Measurements from ENCODE around the gene RASGRP2.

RASGRP2 gene

DNA sequence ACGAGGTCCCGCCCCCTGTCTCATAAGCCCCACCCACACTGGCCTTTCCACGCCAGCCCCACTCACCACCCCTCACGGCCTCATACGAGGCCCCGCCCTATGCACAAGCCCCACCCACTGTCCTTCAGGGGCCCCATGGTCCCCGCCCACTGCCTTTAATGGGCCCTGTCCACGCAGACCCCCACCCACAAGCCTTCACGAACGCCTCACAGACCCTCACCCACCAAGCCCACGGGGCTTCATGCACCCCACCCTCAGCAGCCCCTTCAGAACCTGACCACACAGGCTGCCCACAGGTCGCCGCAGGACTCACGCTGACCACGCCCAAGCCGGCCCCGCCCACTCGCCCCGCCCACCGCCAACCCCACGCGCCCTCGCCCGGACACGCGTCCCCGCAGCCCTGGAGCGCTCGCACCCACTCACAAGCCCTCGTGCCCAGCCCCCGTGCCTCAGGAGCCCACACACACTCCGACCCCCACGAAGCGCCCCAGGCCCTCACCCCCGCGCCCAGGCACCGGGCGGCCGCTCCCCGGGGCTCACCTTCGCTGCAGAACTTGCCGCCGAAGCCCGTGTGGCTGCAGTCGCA lies 31.4 kb downstream of the RASGRP2 start:
- Histone ChIP-seq H3K27ac (replicated peaks; ENCODE audit: low read length) (no peak overlapping the region), H2BK120ac (ENCODE audit: low read depth, low read length) (no peak overlapping the region), H2AK5ac (ENCODE audit: low read depth, low read length) (peak overlapping the region; percentile 66), H4K91ac (ENCODE audit: low read depth, low read length, poor library complexity) (no peak overlapping the region), H3K18ac (ENCODE audit: low read length) (peak overlapping the region; percentile 81), H3K9ac (ENCODE audit: low read depth, low read length, poor library complexity) (peak overlapping the region; percentile 14), H3K27me3 (ENCODE audit: control insufficient read depth in 3 of 3, insufficient read depth in 3 of 3, low read depth in 1 of 3, low read length in 3 of 3) (peaks cover 19 to 58% (median 19%) of the 10 kb centered on the region in 3 experiments), H3K4ac (ENCODE audit: low read length) (no peak overlapping the region), H2BK12ac (ENCODE audit: low read length) (no peak overlapping the region), H2BK5ac (ENCODE audit: low read length) (no peak overlapping the region), H3K4me2 (ENCODE audit: insufficient read depth, low read length, poor library complexity, severe bottlenecking) (peak overlapping the region; percentile 59), H3K23ac (ENCODE audit: low read depth, low read length, poor library complexity) (peak overlapping the region; percentile 75), H3K14ac (ENCODE audit: low read length) (no peak overlapping the region), H3K36me3 (replicated peaks in 1 of 2; ENCODE audit: control insufficient read depth in 2 of 2, insufficient read depth in 2 of 2, low read length in 2 of 2) (no peaks in the 10 kb centered on the region), H2BK15ac (ENCODE audit: low read length) (no peak overlapping the region), H4K8ac (ENCODE audit: low read depth, low read length) (no peak overlapping the region), H3K4me3 (ENCODE audit: low read length in 2 of 2) (peak overlapping the region in 1 of 2 donors; percentile 72), H3K79me1 (ENCODE audit: low read depth, low read length) (no peaks in the 10 kb centered on the region), H3K9me3 (replicated peaks in 1 of 2; ENCODE audit: control insufficient read depth in 2 of 2, insufficient read depth in 1 of 2, low read depth in 1 of 2, low read length in 2 of 2) (peaks cover 0 to 2% of the 10 kb centered on the region in 2 donors), H2AFZ (ENCODE audit: low read length) (no peak overlapping the region), H3K4me1 (ENCODE audit: control insufficient read depth in 2 of 2, insufficient read depth in 1 of 2, low read depth in 1 of 2, low read length in 2 of 2) (peaks cover 24 to 33% of the 10 kb centered on the region in 2 donors)
- WGBS, 2 donors (ENCODE audit: extremely low coverage in 2 of 2, insufficient read length in 2 of 2, insufficient replicate concordance in 1 of 2) = no CpG with 5 or more reads among the region's 45 CpGs
- no peak for DNase-seq (ENCODE audit: low spot score)

DNA sequence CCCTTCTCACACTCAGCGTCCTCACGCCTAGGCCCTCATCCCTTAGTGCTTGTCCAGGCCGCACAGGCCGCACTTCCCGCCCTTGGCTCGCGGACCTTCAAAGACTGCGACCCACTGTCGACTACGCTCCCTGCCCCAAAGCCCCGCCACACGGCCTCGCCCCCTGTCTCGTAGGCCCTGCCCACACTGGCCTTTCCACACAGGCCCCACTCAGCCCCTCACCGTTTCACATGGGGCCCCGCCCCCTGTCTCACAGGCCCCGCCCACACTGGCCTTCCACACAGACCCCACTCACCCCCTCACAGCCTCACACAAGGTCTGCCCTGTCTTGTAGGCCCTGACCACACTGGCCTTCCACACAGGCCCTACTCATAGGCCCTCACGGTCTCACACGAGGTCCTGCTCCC lies 32.0 kb downstream of the RASGRP2 start:
- H2BK12ac ChIP-seq (ENCODE audit: low read length) = peak overlapping the region; percentile 97
- no peak overlapping the region for H2AFZ ChIP-seq (ENCODE audit: low read length)
- no peak overlapping the region for H3K9ac ChIP-seq (ENCODE audit: low read depth, low read length, poor library complexity)
- H2BK5ac ChIP-seq (ENCODE audit: low read length) = no peak overlapping the region
- H3K4me2 ChIP-seq (ENCODE audit: insufficient read depth, low read length, poor library complexity, severe bottlenecking) = no peak overlapping the region
- H4K91ac ChIP-seq (ENCODE audit: low read depth, low read length, poor library complexity) = no peak overlapping the region
- no CpG with 5 or more reads among the region's 19 CpGs for WGBS, 2 donors (ENCODE audit: extremely low coverage in 2 of 2, insufficient read length in 2 of 2, insufficient replicate concordance in 1 of 2)
- H3K4me1 ChIP-seq (ENCODE audit: control insufficient read depth in 2 of 2, insufficient read depth in 1 of 2, low read depth in 1 of 2, low read length in 2 of 2) = peaks cover 24 to 31% of the 10 kb centered on the region in 2 donors
- H3K79me1 ChIP-seq (ENCODE audit: low read depth, low read length) = no peaks in the 10 kb centered on the region
- H3K18ac ChIP-seq (ENCODE audit: low read length) = peak overlapping the region; percentile 72
- peaks cover 19 to 56% (median 19%) of the 10 kb centered on the region in 3 experiments for H3K27me3 ChIP-seq (ENCODE audit: control insufficient read depth in 3 of 3, insufficient read depth in 3 of 3, low read depth in 1 of 3, low read length in 3 of 3)
- no peaks in the 10 kb centered on the region for H3K36me3 ChIP-seq (replicated peaks in 1 of 2; ENCODE audit: control insufficient read depth in 2 of 2, insufficient read depth in 2 of 2, low read length in 2 of 2)
- H3K4me3 ChIP-seq (ENCODE audit: low read length in 2 of 2) = no peak overlapping the region
- H2BK120ac ChIP-seq (ENCODE audit: low read depth, low read length) = no peak overlapping the region
- no peak overlapping the region for H2BK15ac ChIP-seq (ENCODE audit: low read length)
- peak overlapping the region; percentile 93 for H2AK5ac ChIP-seq (ENCODE audit: low read depth, low read length)
- no peak overlapping the region for H4K8ac ChIP-seq (ENCODE audit: low read depth, low read length)
- no peak for DNase-seq (ENCODE audit: low spot score)
- H3K23ac ChIP-seq (ENCODE audit: low read depth, low read length, poor library complexity) = peak overlapping the region; percentile 75
- no peak overlapping the region for H3K27ac ChIP-seq (replicated peaks; ENCODE audit: low read length)
- H3K14ac ChIP-seq (ENCODE audit: low read length) = no peak overlapping the region
- H3K4ac ChIP-seq (ENCODE audit: low read length) = no peak overlapping the region
- peaks cover 0 to 2% of the 10 kb centered on the region in 2 donors for H3K9me3 ChIP-seq (replicated peaks in 1 of 2; ENCODE audit: control insufficient read depth in 2 of 2, insufficient read depth in 1 of 2, low read depth in 1 of 2, low read length in 2 of 2)

DNA sequence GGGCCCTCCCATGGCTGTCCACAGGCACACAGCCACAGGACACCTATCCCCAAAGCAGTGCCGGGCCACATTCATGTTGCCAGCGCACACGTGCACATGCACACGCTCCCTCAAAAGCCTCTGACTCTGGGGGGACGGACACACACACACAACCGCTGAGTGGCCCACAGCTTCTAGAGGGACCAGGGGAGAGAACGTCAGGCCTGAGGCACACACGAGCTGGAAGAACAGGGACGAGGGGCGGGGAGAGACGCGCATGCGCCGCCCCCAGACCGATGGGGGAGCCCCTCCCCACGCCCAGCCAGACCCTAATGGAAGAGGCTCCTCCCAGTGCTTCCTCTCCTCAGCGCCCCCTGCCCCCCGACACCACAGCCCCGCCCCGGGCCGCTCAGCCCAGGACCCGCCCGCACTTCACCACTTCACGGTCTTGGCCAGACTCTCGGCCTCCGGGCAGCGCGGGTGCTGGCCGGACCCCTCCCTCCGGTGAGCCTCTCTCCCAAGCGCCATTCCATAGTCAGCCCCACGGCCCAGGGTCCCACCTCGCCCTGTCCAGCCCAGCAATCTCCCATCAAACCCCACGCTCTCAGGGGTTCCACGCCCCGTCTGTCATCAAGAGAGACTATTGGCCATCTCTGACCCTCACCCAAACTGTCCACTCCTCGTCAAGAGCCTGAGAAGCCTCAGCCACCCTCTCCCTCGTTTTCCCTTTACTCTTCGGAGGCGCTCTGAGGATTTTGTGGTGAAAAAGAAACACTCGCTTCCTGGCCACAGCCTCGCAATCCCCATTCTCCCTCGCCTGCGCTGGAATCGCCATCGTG lies 32.6 kb downstream of the RASGRP2 start:
- H3K18ac ChIP-seq (ENCODE audit: low read length) = peak overlapping the region; percentile 89
- DNase-seq (ENCODE audit: low spot score) = peak; percentile 62

More for the DNA sequence above, 32.6 kb downstream of the RASGRP2 start:
- no CpG with 5 or more reads among the region's 46 CpGs for WGBS, 2 donors (ENCODE audit: extremely low coverage in 2 of 2, insufficient read length in 2 of 2, insufficient replicate concordance in 1 of 2)
- Histone ChIP-seq H3K4me2 (ENCODE audit: insufficient read depth, low read length, poor library complexity, severe bottlenecking) (peak overlapping the region; percentile 85), H4K91ac (ENCODE audit: low read depth, low read length, poor library complexity) (no peak overlapping the region), H3K14ac (ENCODE audit: low read length) (peak overlapping the region; percentile 60), H3K27ac (replicated peaks; ENCODE audit: low read length) (no peak overlapping the region), H2BK5ac (ENCODE audit: low read length) (no peak overlapping the region), H2BK15ac (ENCODE audit: low read length) (no peak overlapping the region), H3K4me3 (ENCODE audit: low read length in 2 of 2) (peak overlapping the region in 1 of 2 donors; percentile 47), H2BK120ac (ENCODE audit: low read depth, low read length) (no peak overlapping the region), H2AK5ac (ENCODE audit: low read depth, low read length) (peak overlapping the region; percentile 93), H3K4me1 (ENCODE audit: control insufficient read depth in 2 of 2, insufficient read depth in 1 of 2, low read depth in 1 of 2, low read length in 2 of 2) (peaks cover 24 to 25% of the 10 kb centered on the region in 2 donors), H2AFZ (ENCODE audit: low read length) (no peak overlapping the region), H3K9ac (ENCODE audit: low read depth, low read length, poor library complexity) (peak overlapping the region; percentile 50), H2BK12ac (ENCODE audit: low read length) (peak overlapping the region; percentile 97), H3K9me3 (replicated peaks in 1 of 2; ENCODE audit: control insufficient read depth in 2 of 2, insufficient read depth in 1 of 2, low read depth in 1 of 2, low read length in 2 of 2) (peaks cover 0 to 2% of the 10 kb centered on the region in 2 donors), H3K79me1 (ENCODE audit: low read depth, low read length) (no peaks in the 10 kb centered on the region), H3K36me3 (replicated peaks in 1 of 2; ENCODE audit: control insufficient read depth in 2 of 2, insufficient read depth in 2 of 2, low read length in 2 of 2) (no peaks in the 10 kb centered on the region), H3K4ac (ENCODE audit: low read length) (no peak overlapping the region), H4K8ac (ENCODE audit: low read depth, low read length) (no peak overlapping the region), H3K27me3 (ENCODE audit: control insufficient read depth in 3 of 3, insufficient read depth in 3 of 3, low read depth in 1 of 3, low read length in 3 of 3) (peaks cover 19 to 56% (median 19%) of the 10 kb centered on the region in 3 experiments), H3K23ac (ENCODE audit: low read depth, low read length, poor library complexity) (peak overlapping the region; percentile 37)
